ENCODE data around the gene GPR55. TPM values are rescaled to one million over a fixed set of nuclear protein-coding genes. Genes with fewer than 3 reads are reported as not detected.

The GPR55 gene
- total RNA-seq, 1 experiment from 2014 or later: not detected

GRCh38 chr2:230872151-230872967, 52.7 kb downstream of the GPR55 start:
- BruUV-seq (replicated peaks): no TSS peak
- Mint-ChIP-seq H3K27me3 (ENCODE audit: insufficient read depth, unreplicated experiment) (no peaks in the 10 kb centered on the region), H3K9me3 (ENCODE audit: unreplicated experiment) (no peaks in the 10 kb centered on the region), H3K4me1 (ENCODE audit: insufficient read depth, unreplicated experiment) (no peaks in the 10 kb centered on the region), H3K36me3 (ENCODE audit: insufficient read depth, unreplicated experiment) (no peaks in the 10 kb centered on the region), H3K27ac (ENCODE audit: low read depth, unreplicated experiment) (no peak overlapping the region), H3K4me3 (ENCODE audit: unreplicated experiment) (no peak overlapping the region)
- TF ChIP-seq CTCF (IDR thresholded peaks at IDR 0.05; ENCODE audit: unreplicated experiment): no peak
- ChIA-PET CTCF (interaction anchor here (0.6 to 0.8 kb wide), 3 partner anchors 124 to 663 kb away, joined by 3 to 5 read pairs (median 4); partner anchors contain the start of gene SPATA3), POLR2A (interaction anchor here (0.7 kb wide), 1 partner anchor 23 kb away, joined by 3 read pairs; no protein-coding TSS in a partner anchor)
- DNase-seq (ENCODE audit: unreplicated experiment): no peak
- intact Hi-C loops (cut with micrococcal nuclease): no loop called here

- TF ChIP-seq CTCF (IDR thresholded peaks at IDR 0.05; ENCODE audit: unreplicated experiment): no peak
- Mint-ChIP-seq H3K4me3 (ENCODE audit: unreplicated experiment) (no peak overlapping the region), H3K27ac (ENCODE audit: low read depth, unreplicated experiment) (no peak overlapping the region), H3K27me3 (ENCODE audit: insufficient read depth, unreplicated experiment) (no peaks in the 10 kb centered on the region), H3K36me3 (ENCODE audit: insufficient read depth, unreplicated experiment) (no peaks in the 10 kb centered on the region), H3K9me3 (ENCODE audit: unreplicated experiment) (no peaks in the 10 kb centered on the region), H3K4me1 (ENCODE audit: insufficient read depth, unreplicated experiment) (no peaks in the 10 kb centered on the region)
- ChIA-PET POLR2A (no interaction called here), CTCF (no interaction called here)
- BruUV-seq (replicated peaks): no TSS peak
- DNase-seq (ENCODE audit: unreplicated experiment): no peak
- intact Hi-C loops (cut with micrococcal nuclease): no loop called here
These were observed 53.5 kb downstream of the GPR55 start for GRCh38 chr2:230871361-230872150.

- no peak for DNase-seq (ENCODE audit: unreplicated experiment)
- TF ChIP-seq CTCF (IDR thresholded peaks at IDR 0.05; ENCODE audit: unreplicated experiment): no peak
- Mint-ChIP-seq H3K36me3 (ENCODE audit: insufficient read depth, unreplicated experiment) (no peaks in the 10 kb centered on the region), H3K9me3 (ENCODE audit: unreplicated experiment) (no peaks in the 10 kb centered on the region), H3K4me3 (ENCODE audit: unreplicated experiment) (no peak overlapping the region), H3K27ac (ENCODE audit: low read depth, unreplicated experiment) (no peak overlapping the region), H3K4me1 (ENCODE audit: insufficient read depth, unreplicated experiment) (no peaks in the 10 kb centered on the region), H3K27me3 (ENCODE audit: insufficient read depth, unreplicated experiment) (no peaks in the 10 kb centered on the region)
- POLR2A ChIA-PET: no interaction called here
- intact Hi-C loops (cut with micrococcal nuclease): no loop called here
- CTCF ChIA-PET: interaction anchor here (0.6 kb wide), 1 partner anchor 710 kb away, joined by 3 read pairs; no protein-coding TSS in a partner anchor
- no TSS peak for BruUV-seq (replicated peaks)
These were observed 54.3 kb downstream of the GPR55 start for GRCh38 chr2:230870544-230871360.

All from MCF 10A (cell line).